Measurements from ENCODE around the gene AP4E1.

GRCh38 chr15:50908209-50909009 is at the start of gene AP4E1:
- peak; percentile 86 to 99 (median 97) for TF ChIP-seq CTCF (IDR thresholded peaks at IDR 0.05)
- TF ChIP-seq POLR2A (IDR thresholded peaks at IDR 0.05), result peak in 3 of 4 donors; percentile 54 to 83 (median 70)
